Activated CD8-positive, alpha-beta memory T cell treated with anti-CD3 and anti-CD28 coated beads, Interleukin-2, amount 50 U/mL, for 24 hours (primary cell): ENCODE results near the gene TBK1.

Source experiments
- DNase-seq: peaks from one replicate; pipeline ENCODE4 v3.0.0-alpha.2; 2020; ENCODE audit errors: extremely low read depth

The TBK1 gene

GRCh38 chr12:64451687-64452558 lies at the start of gene TBK1:
TSS of gene TBK1 (plus strand) at chr12:64452120. CDS start at chr12:64455871, 3,751 bp downstream.
- no peak for DNase-seq

GRCh38 chr12:64402181-64402580 lies 49.7 kb upstream of the TBK1 start:
- no peak for DNase-seq

- DNase-seq = peak; percentile 73
Measured at GRCh38 chr12:64403707-64404469, 48.0 kb upstream of the TBK1 start, which contains the start of gene XPOT. TSS of gene XPOT (plus strand) at chr12:64404392. CDS start at chr12:64410036, 5,644 bp downstream.

DNA sequence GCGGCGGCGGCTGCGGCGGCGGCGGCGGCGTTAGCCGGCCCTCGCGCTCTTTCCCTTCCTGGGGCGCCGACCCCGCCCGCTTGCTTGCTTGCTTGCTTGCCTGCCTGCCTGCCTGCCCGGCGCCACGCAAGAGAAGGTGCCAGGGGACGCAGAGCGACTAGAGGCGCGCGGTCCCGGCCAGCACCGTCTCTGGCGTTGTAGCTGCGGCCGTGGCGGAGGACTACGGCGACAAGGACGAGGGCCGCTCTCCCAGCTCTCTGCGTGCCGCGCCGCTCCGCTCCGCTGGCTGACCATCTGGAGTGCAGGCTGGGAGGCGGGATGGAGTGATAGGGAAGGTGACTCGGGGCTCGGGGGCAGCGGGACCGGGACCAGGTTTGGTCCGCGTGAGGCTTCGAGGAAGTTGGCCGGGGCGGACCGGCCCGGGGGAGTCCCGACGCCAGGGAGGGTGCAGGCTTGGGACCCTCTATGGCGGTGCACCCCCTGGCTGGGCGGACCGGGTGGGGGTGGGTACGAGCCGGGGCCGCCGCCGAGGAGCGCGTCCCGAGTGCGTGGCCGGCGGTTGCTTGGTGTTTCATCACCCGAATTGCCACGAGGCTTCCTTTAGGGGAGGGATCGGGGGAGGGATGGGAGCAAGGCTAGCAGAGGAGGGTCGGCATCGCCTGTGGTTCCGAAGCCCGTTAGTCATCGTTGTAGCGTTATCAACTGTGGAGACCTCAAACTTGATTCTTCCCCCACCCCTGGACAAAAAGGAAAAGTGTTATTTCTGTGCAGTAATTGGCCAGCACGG lies 47.3 kb upstream of the TBK1 start:
- peak; percentile 25 for DNase-seq

DNA sequence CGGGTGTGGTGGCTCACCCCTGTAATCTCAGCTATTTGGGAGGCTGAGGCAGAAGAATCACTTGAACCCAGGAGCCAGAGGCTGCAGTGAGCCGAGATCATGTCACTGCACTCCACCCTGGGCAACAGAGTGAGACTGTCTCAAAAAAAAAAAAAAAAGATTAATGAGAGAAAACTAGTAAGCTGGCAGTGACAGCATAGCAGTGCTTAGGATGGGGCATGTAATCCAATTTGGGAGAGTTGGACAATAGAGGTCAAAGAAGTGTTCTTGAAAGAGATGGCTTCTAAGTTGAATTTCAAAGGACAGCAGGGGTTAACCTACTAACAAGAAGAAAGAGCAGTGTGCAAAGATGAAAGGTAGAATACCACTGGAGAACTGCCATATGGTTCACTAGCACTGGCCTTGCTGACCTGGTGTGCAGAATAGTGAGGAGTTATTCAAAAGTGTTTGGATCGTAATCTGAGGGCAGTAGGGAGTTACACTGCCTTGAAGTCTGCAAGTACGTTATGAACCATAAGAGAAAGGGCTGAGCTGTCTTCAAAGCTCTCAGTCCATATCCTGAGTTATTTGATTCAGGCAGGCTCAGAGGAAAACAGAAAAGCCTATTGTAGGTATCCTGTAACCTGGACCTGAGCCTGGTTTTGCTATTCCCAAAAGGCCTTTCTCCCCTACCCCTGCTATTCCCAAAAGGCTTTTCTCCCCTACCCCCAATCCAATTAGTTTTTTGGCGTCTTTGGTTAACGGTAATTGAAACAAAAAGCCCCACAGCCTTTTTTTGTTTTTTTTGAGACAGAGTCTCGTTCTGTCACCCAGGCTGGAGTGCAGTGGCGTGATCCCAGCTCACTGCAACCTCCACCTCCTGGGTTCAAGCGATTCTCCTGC lies 44.3 kb upstream of the TBK1 start:
- DNase-seq = no peak

GRCh38 chr12:64411427-64411826 lies 40.5 kb upstream of the TBK1 start:
- no peak for DNase-seq

- DNase-seq = no peak
Measured at GRCh38 chr12:64412459-64412858, 39.5 kb upstream of the TBK1 start.

DNA sequence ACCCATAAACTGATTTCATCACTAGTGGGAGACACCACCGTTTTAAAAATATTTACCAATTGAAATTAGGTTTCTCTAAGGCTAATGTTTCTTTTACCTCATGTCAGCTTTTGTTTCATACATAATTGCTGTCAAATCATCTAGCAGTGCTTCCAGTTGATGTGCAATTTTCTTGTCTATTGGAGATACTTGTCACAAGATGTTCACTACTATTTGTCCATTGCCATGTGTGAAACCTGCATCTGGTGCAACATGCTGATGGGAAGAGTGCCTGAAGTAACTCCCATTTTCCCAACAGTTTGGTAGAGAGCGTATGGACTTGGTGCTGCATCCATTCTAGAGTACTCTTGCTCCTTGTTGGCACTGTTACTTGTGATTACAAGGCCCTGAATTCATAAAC lies 38.0 kb upstream of the TBK1 start:
- DNase-seq = no peak

- no peak for DNase-seq
Measured at GRCh38 chr12:64418209-64418608, 33.7 kb upstream of the TBK1 start.

GRCh38 chr12:64419696-64420095 lies 32.2 kb upstream of the TBK1 start:
- DNase-seq = no peak

- no peak for DNase-seq
Measured at GRCh38 chr12:64427988-64428387, 23.9 kb upstream of the TBK1 start.

- DNase-seq = no peak
Measured at GRCh38 chr12:64428956-64429355, 23.0 kb upstream of the TBK1 start.

DNA sequence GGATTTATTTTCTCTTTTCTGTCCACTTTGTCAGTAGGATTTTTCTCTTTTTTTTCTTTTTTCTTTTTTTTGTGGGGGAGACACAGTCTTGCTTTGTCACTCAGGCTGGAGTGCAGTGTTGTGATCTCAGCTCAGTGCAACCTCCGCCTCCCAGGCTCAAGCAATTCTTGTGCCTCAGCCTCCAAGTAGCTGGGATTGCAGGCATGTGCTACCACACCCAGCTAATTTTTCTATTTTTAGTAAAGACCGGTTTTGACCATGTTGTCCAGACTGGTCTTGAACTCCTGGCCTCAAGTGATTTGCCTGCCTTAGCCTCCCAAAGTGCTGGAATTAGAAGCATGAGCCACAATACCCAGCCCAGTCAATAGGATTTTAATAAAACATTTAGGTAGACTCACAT lies 21.0 kb upstream of the TBK1 start:
- DNase-seq = no peak

GRCh38 chr12:64431791-64432190 lies 20.1 kb upstream of the TBK1 start:
- DNase-seq = no peak

- DNase-seq = no peak
Measured at GRCh38 chr12:64433915-64434314, 18.0 kb upstream of the TBK1 start.

DNA sequence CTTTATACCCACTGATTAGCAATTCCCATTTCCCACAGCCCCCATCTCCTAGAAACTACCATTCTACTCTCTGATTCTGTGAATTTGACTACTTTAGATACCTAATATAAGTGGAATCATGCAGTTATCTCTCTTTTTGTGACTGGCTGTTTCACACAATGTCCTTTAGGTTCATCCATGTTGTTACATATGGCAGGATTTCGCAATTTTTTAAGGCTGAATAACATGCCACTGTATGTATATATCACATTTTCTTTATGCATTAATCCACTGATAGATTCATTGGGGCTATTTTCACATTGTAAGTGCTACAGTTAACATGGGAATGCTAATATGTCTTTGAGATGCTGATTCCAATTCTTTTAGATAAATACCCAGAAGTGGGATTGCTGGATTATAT lies 11.8 kb upstream of the TBK1 start:
- DNase-seq = no peak

DNA sequence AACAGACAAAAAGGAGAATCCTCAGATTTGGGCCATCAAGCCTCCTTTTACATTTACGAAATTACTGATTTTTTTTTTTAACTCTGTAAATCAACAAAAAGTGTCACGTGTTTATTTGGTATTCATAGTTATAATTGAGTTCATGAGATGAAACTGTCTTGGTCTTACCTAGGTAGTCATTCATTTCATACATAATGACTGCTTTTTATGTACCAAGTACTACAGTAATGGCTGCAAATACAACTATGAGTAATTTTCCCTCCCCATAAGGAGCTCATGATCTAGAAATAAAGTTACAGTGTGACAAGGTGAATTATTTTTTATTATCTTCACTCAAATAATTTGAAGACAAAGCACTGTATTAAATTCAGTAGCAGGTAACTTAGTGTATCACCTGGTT lies 6.4 kb upstream of the TBK1 start:
- DNase-seq = no peak

DNA sequence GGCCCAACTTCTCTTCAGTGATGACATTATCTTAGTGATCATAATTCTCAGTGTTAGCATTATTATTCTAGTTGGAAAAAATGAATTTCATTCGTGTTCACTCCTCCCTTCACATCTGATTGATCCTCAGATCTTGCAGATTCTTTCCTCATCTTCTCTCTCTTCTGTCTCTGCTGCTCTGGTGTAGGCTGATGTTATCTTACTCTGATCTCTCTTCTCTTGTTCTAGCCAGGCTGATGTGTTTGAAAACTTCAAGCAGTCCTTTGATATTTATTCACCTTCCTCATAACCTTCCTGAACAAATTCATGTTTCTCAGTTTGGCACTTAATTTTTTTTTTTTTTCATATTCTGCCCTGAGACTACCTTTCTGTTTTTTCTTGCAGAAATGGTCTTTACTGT lies 5.6 kb upstream of the TBK1 start:
- no peak for DNase-seq

- no peak for DNase-seq
Measured at GRCh38 chr12:64450057-64450640, 1.8 kb upstream of the TBK1 start.

- no peak for DNase-seq
Measured at GRCh38 chr12:64450711-64451486, 1.0 kb upstream of the TBK1 start.
